GM21390 (cell line): ENCODE data around the gene NRDE2.

Experiments
- ATAC-seq: cut with Tn5 transposase; IDR thresholded peaks from one replicate; pipeline ENCODE4 v1.9.1; 2021; ENCODE audit not compliant: unreplicated experiment

Gene NRDE2, protein sequence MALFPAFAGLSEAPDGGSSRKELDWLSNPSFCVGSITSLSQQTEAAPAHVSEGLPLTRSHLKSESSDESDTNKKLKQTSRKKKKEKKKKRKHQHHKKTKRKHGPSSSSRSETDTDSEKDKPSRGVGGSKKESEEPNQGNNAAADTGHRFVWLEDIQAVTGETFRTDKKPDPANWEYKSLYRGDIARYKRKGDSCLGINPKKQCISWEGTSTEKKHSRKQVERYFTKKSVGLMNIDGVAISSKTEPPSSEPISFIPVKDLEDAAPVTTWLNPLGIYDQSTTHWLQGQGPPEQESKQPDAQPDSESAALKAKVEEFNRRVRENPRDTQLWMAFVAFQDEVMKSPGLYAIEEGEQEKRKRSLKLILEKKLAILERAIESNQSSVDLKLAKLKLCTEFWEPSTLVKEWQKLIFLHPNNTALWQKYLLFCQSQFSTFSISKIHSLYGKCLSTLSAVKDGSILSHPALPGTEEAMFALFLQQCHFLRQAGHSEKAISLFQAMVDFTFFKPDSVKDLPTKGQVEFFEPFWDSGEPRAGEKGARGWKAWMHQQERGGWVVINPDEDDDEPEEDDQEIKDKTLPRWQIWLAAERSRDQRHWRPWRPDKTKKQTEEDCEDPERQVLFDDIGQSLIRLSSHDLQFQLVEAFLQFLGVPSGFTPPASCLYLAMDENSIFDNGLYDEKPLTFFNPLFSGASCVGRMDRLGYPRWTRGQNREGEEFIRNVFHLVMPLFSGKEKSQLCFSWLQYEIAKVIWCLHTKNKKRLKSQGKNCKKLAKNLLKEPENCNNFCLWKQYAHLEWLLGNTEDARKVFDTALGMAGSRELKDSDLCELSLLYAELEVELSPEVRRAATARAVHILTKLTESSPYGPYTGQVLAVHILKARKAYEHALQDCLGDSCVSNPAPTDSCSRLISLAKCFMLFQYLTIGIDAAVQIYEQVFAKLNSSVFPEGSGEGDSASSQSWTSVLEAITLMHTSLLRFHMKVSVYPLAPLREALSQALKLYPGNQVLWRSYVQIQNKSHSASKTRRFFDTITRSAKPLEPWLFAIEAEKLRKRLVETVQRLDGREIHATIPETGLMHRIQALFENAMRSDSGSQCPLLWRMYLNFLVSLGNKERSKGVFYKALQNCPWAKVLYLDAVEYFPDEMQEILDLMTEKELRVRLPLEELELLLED

DNA sequence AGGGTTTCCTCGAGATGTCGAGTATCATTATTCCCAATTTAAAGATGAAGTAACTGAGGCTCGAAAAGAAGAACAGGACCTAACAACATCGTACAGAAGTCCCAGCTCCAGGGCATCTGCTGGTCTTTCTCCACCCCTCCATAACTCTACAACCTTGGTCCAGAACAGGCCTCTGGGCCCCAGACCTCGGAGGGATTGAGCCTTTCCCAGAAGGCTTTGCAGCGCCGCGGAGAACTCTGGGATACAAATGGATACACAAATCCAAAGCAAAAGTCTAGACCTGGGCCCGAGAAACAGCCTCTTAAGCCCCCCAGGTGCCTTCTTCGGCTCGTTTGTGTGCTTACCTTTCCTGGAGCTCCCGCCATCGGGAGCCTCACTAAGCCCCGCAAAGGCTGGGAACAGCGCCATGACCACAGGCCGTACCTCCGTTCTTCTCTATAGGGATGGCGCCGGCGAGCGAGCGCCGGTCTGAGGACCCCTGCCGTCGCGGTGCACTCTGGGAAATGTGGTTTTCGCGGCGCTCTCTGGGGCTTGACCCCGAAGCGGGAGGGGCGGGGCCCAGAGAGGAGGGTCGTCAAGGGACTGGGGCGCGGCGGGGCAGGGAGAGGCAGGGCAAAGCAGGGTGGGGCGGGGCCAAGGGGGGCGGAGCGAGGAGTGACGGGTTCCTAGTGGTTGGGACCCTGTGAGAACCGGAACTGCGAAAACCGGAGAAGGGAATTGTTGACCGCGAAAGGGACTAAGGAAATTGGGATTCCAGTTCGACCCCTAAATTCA lies at the start of gene NRDE2:
Gene NRDE2 (minus strand): TSS at position 445 of the 774 bp plus-strand sequence. CDS start 37 bp downstream, at position 408.
- ATAC-seq = peak; percentile 92

DNA sequence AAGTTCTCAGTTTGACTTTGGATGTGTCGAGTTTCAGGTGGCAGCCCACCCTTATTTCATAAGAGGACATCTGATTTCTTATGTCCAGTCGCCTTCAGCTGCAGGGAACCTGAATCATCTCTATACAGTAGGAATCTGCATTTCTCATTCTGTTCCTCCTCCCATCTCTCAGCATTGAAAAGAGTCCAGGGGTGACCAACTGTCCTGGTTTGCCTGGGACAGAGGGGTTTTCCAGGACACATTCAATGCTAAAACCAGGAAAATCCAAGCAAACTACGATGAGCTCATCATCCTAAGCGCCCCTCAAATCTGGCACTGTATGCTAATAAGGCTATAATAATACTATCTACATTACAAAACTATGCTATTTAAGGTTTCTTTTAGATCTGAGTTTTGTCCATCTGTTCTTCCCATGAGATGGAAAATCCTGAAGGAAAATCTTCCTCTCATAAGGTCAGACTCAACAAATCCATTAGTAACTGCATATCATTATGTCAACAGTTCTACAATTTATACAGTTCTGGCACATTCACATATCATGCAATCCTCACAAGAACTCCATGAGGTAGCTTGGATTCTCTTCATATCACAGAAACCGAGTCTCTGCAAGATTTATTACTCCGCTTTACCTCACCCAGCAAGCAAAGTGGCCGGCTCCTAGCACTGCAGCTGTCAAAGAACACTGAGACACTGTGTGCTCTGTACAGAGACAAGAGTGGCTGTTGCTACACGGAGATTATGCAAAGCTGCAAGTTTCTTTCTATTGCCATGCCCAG lies 49.5 kb upstream of the NRDE2 start:
- ATAC-seq = no peak

DNA sequence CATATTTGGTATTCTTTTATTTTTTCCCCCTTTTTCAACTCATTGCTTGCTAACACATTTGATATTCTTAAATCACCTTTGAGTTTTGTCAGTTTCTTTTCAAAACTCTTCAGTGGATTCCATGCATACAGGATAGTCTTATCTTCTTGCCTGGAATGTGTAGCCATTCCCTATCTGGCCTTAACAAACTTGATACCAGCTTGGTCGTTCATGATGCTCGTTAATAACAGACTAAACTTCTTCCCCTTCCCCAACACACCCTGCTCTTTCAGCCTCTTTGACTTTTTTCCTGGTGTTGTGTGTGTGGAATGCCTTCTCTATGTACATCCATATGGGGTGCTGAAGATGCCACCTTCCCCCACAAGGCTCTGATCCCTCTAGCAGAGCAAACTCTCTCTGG lies 47.4 kb upstream of the NRDE2 start:
- no peak for ATAC-seq

DNA sequence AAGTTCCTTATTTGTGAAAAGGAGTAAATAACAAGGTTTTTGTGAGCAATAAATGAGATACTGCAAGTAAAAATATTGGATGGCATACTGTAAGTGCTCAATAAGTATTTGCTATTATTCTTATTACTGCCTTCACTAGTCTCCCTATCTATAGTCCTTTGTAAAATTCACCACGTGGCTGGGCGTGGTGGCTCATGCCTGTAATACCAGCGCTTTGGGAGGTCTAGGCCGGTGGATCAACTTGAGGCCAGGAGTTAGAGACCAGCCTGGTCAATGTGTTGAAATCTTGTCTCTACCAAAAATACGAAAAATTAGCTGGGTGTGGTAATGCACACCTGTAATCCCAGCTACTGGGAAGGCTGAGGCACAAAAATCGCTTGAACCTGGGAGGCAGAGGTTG lies 46.5 kb upstream of the NRDE2 start:
- ATAC-seq = no peak

DNA sequence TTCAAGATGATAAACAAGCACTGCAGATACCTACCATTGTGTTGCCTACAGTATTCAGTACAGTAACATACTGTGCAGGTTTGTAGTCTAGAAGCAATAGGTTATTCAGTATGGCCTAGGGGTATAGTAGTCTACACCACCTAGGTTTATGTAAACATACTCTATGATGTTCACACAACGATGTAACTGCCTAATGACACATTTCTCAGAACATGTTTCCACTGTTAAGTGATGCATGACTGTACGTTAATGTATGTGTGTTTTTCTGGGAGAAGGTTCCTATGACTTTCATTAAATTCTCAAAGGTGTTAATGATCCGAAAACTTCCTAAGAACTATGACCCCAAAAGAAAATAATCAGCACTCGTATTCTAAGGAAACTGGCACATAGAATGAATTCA lies 44.2 kb upstream of the NRDE2 start:
- ATAC-seq = no peak

DNA sequence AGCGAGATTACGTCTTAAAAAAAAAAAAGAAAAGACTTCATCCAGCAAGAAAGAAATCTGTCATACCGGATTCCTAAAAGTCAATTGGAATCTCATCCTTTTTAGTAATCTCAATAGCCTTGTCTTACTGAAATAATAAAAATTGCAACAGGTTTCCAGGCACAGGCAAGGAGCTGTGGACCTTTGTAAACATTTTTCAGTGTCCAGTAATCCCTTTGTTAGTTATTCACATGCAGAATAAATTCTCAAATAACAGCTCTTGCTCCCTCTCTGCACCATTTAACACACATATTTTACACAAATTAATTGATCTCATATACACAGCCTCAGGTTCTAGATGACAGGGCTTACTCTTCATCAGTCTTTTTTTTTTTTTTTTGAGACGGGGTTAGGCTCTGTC lies 43.1 kb upstream of the NRDE2 start:
- no peak for ATAC-seq

DNA sequence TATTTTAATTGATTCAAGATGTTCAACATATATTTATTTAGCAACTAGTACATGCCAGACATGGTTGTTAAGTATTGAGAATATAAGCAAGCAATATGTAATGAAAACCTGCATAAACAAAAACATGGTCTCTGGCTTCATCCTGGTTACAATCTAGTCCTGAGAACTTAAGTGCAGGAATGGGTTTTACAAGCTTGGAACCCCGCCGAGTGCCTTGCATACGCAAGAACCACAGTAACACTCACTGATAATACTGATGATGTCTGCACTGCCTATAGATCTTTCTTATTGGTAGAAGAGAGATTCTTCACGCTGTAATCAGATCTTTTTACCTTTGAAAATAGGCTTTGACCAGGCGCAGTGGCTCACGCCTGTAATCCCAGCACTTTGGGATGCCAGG lies 42.1 kb upstream of the NRDE2 start:
- ATAC-seq = no peak

DNA sequence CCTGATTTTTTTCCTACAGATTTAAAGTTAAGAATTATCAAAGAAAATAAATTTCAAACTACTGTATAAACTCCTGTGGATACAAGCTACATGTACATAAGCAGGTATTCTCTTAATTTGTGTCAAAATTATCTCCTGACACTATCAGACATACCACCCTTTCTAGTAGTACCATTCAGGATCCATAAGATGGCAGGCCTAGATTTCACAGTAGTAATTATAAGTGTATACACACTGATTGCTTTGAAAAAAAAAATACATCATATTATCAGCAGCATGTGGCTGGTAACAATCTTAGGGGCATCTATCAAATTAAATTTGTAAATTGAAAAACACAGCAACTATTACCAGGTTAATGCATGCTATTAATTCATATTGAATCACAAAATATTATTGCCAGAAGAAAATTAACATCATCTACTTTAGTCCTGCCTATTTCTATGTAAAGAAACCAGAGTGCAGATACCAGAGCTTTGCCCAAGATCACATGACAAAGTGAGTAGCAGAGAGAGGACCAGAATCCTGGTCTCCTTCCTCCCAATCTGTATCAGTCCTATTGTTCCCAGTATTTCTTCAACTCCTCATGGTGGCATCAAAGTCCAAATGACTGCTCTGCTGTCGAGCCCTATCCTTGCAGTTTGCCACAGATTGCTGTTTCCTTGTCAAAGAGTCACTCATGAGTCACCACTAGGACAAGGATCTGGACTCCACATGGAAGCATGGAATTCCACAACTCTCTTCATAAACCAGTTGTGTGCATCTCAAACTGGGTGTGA lies 37.4 kb upstream of the NRDE2 start:
- ATAC-seq = no peak

DNA sequence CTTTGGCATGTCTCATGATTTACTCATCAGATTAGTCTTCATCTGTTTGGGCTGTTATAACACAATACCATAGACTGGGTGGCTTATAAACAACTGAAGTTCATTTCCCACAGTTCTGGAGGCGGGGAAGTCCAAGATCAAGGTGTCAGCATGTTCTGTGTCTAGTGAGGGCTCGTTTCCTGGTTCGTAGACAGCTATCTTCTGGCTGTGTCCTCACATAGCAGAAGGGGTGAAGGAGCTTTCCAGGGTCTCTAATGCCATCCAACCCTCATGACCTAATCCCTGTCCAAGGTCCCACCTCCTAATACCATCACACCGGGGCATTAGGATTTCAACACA lies 30.8 kb upstream of the NRDE2 start:
- ATAC-seq = no peak

DNA sequence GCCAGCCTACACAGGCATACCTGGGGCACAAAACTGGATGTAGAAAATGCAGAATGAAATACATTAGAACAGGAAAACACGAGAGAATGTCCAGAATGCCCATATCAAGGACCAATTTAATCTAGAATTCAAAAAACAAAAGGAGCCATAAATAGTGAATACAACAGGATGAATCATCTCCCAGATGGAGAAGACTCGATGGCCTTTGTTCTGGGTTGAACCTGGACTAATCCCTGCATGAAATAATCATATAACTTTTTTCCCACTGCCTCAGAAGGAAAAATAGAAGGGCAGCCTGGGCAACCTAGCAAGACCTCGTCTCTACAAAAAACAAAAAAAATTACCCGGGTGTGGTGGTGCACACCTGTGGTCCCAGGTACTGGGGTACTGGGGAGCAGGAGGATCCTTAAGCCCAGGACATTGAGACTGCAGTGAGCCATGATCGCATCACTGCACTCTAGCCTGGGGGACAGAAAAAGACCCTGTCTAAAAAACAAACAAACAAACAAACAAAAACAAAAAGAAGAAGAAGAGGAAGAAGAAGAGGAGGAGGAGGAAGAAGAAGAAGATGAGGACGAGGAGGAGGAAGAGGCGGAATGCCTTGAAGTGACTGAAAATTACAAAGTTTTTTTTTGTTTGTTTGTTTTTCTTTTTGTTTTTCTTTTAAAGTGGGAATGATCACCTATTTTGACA lies 30.3 kb upstream of the NRDE2 start:
- ATAC-seq = no peak

DNA sequence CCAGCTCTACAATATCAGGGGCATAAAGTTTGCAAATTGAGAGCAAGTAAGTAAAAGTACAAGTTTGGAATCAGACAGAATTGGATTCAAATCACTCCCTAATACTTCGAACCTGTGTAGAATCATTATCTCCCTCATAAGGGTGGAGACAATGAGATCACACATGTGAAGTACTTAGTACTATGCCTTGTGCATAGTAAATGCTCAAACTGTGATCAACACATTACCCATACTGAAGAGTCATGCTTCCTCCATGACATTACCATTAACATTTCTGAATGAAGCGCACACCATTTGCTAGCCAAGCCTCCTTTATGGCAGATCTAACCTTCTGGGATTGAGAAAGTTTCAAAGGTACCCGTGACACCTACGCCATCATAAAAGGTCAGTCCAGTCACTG lies 26.6 kb upstream of the NRDE2 start:
- no peak for ATAC-seq

DNA sequence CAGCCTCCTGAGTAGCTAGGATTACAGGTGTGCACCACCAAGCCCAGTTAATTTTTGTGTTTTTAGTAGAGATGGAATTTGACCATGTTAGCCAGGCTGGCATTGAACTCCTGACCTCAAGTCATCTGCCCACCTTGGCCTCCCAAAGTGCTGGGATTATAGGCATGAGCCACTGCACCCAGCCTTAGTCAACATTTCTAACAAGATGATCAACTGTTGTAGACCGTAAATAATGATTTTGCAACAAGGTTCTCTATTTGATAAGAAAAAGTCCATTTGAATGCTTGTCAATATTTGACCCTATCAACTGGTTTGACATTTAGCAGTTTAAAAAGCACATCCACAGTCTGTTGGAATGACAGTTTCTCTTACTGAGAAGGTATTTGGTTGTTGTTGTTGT lies 25.2 kb upstream of the NRDE2 start:
- no peak for ATAC-seq

DNA sequence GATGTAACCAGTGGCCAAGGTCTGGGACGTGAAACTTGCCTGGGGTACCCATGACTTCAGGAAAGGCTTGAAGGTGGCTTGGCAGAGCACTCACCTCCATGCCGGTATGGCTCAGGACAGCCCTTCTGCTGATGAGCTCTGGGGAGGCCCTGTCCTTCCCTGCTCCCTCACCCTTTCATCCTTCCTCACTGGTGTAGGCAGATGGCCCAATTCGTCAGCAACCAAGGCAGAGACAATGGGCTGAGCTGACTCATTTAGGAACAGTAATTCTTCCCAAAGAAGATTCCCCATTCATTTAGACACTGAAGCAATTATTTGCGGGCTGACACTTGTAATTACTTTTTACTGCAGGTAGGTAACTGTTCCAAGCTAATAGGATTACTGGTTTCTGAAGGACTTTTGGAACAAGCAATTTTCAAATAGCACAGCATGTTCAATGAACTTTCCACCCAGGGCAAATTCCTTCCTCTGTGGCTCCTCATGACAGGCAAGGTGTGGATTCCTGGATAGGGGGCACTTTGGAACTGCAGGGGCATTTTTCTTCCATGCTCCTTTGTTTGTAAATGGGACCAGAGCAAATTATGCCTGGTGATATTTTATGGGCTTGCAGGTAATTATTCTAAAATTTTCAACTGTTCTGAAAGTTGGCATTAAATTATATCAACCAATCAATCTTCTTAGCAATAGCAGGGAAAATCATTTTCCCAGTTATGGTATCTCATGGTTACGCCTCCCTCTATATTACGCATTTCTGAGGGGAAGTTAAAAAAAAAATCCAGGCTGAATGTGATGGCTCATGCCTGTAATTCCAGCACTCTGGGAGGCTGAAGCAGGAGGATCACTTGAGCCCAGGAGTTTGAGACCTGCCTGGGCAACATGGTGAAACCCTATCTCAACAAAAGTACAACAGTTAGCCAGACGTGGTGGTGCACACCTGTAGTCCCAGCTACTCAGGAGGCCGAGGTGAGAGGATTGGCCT lies 24.1 kb upstream of the NRDE2 start:
- ATAC-seq = no peak

DNA sequence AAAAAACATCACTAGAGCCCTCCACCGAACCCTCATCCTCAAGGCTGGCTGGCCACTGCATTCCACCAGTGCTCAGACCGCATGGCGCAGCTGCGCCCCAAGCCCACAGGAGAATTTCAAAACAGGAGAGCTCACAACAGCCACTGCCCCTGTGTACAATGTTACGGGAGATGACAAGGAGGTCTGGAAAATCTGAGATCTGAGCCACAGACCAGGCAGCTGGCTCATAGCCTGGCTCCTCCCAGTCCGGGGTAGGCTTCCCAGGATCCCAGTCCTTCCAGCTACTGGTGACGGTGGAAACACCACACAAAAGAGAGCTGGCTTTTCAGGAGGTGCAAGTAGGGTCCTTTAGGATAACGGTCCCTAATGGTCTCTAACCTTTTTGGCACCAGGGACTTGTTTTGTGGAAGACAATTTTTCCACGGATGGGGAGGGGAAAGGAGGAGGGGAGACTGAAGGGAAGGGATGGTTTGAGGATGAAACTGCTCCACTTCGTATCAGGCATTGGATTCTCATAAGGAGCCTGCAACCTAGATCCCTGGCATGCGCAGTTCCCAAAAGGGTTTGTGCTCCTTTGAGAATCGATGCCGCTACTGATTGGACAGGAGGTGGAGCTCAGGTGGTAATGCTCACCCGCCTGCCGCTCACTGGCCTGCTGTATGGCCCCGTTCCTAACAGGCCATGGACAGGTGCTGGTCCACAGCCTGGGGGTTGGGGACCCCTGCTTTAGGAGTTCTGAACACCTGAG lies 23.0 kb upstream of the NRDE2 start:
- no peak for ATAC-seq

DNA sequence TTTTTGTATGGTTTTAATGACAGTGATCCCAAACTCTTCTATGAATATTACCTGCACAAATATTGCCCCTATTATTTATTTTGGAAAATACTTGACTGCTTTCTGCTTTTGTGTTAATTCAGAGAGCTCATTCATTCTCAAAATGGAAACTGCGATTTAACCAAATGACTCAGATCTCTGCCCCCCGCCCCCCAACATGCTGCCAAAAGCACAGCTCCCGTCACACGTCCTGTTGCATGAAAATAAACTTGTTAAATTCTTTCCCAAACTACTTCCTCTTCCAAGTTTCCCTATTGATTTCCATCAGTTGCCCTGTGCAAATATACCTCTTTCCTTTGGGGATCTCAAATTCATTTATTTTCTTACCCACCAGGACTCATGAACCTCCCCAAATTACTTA lies 18.0 kb upstream of the NRDE2 start:
- no peak for ATAC-seq

DNA sequence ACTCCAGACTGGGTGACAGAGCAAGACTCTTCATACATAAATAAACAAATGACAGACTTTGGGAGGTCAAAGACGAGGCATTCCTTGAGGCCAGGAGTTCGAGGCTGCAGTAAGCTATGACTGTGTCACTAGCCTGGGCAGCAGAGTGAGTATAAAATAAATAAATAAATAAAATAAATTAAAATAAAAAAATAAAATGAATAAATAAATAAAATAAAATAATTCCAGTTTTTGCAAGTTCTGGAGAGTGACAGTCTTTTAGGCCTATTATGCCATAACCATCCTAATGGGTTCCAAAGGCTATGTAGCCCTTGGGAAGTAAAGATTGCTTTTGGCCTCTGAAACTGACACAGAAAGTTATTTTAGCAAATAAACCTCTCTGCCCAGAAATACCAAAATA lies 16.5 kb upstream of the NRDE2 start:
- no peak for ATAC-seq

DNA sequence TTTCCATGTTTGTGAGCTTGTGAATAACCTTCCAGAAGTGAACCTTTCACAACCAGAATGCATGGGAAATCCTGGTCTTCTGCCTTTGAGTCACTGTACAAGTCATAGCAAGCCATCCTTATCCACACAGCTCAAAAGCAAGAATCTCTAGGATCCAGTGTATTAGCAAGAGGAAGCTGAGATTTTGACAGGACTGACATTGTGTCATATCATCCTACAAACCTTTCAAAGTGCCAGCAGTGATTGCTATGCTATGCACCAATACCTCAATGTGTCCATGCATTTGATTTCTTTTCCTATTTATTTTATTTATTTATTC lies 13.5 kb upstream of the NRDE2 start:
- no peak for ATAC-seq
